Measurements from ENCODE around the gene COG7.

DNA sequence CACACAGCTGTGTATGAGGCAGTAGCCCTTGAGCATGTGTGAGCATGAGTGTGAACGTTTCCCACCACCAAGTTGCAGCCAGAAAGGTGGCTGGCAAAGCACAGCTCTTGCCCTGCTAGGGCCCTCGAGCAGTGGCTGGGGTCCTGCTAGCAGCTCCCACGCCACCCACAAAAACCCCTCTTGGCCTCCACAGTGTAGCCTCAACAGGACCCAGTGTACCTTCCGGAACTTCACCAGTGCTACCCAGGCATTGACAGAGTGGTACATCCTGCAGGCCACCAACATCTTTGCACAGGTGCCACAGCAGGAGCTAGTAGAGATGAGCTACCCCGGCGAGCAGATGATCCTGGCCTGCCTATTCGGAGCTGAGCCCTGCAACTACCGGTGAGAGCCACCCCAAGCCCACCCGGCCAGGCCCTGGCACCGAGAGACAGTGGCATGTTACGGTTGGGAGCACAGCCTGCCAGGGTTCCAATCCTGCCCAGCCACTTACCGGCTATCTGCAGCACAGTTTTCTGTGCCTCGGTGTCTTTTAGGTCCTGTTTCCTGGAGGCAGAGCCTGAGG lies 97.8 kb downstream of the COG7 start:
- TF ChIP-seq MXI1 (IDR thresholded peaks at IDR 0.05; ENCODE audit: low read depth, low read length), result no peak
- TF ChIP-seq, protein P1, sequence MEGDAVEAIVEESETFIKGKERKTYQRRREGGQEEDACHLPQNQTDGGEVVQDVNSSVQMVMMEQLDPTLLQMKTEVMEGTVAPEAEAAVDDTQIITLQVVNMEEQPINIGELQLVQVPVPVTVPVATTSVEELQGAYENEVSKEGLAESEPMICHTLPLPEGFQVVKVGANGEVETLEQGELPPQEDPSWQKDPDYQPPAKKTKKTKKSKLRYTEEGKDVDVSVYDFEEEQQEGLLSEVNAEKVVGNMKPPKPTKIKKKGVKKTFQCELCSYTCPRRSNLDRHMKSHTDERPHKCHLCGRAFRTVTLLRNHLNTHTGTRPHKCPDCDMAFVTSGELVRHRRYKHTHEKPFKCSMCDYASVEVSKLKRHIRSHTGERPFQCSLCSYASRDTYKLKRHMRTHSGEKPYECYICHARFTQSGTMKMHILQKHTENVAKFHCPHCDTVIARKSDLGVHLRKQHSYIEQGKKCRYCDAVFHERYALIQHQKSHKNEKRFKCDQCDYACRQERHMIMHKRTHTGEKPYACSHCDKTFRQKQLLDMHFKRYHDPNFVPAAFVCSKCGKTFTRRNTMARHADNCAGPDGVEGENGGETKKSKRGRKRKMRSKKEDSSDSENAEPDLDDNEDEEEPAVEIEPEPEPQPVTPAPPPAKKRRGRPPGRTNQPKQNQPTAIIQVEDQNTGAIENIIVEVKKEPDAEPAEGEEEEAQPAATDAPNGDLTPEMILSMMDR (IDR thresholded peaks at IDR 0.05), result no peak
- TF ChIP-seq, protein P2, sequence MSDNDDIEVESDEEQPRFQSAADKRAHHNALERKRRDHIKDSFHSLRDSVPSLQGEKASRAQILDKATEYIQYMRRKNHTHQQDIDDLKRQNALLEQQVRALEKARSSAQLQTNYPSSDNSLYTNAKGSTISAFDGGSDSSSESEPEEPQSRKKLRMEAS (IDR thresholded peaks at IDR 0.05; ENCODE audit: low read depth), result no peak
- TF ChIP-seq EP300 (IDR thresholded peaks at IDR 0.05; ENCODE audit: borderline replicate concordance in 1 of 2, low read depth in 1 of 2, low read length in 1 of 2), result no peak
- TF ChIP-seq YY1 (IDR thresholded peaks at IDR 0.05; ENCODE audit: low read depth), result no peak
- no peak for TF ChIP-seq RXRA (IDR thresholded peaks at IDR 0.05; ENCODE audit: borderline replicate concordance, low read depth)
